Fibroblast of skin of back (primary cell): ENCODE data around the gene CROCC.

ENCODE experiments used
- DNase-seq: peaks from one replicate; pipeline ENCODE4 v3.0.0-alpha.2; 2013

The CROCC gene

DNA sequence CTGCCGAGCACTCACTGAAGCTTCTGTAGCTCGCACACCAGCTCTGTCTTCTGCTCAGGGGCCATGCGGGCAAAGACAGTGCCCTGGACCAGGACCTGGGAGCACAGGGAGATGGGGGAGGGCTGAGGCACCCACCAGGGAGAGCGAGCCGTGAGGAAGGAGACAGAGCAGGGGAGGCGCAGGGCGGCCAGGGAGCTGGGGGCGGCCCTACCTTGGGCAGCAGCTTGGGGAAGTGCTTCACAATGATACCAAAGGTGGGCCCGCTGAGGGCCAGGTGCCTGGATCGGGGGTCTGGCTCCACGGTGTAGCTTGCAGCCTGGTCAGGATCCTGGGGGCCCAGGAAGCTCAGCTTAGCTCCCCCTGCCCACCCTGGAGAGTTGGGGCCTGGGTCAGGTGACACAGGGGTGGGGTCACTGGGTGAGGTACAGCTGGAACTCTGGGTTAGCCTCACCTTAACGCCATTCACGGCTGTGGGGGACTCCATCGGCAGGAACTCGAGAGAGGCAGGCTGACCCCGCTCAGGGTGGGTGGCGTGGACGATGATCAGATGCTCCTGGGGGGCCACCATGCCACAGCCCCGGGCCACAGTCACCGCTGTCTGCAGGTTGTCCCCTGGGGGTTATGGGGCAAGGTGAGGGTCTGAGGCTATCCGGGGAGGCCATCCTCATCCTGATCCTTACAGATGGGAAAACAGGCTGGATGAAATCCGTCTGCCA, 68.1 kb downstream of the CROCC start:
- no peak for DNase-seq

DNA sequence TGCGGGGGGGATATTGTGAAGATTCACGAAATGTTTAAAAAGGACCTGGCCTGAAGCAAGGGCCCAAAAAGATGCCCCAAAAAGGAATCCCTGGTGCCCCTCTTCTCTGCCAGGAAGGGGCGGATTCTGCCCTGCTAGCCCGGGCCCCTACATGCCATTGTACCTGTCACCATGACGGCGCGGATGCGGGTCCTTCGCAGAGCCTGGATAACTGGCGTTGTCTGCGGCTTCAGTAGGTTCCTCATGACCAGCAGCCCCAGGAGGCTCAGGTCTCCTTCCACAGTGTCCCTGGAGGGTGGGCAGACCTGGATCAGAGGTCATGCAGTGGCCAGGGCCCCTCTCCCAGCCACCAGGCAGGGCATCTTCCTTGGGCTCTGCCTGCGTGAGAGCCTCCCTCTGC, 69.8 kb downstream of the CROCC start:
- DNase-seq: no peak

DNA sequence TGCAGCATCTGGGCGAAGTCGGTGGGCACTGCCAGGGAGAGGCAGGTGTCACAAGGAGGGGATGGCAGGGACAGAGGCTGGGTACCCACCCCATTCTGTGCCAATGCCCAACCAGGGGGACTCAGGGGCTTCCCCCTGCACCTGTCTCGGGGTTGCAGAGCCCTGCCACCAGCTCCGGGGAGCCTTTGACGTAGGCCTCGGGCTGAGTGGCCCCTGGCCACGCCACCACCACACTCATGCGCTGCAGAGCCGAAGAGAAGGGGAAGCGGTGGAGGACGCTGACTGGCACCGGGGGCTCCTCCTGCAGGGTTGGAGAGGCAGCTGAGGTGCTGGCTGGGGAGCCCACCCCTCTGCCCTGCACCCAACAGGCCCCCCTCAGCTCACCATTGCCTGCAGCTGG, 70.4 kb downstream of the CROCC start:
- DNase-seq: no peak

DNA sequence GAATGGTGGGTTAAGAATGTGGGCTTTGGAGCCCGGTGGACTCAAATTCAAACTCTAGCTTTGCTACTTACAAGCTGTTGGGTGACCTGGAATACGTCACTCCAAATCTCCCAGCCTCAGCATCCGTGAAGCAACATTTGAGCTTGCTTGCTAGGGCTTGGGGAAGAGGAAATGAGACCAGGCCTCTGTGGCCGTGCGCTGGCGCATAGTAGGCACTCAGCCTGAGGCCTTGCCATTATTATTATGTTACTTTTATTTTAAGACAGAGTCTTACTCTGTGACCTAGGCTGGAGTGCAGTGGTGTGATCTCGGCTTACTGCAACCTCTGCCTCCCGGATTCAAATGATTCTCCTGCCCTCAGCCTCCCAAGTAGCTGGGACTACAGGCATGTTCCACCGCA, 70.9 kb downstream of the CROCC start:
- DNase-seq: no peak

DNA sequence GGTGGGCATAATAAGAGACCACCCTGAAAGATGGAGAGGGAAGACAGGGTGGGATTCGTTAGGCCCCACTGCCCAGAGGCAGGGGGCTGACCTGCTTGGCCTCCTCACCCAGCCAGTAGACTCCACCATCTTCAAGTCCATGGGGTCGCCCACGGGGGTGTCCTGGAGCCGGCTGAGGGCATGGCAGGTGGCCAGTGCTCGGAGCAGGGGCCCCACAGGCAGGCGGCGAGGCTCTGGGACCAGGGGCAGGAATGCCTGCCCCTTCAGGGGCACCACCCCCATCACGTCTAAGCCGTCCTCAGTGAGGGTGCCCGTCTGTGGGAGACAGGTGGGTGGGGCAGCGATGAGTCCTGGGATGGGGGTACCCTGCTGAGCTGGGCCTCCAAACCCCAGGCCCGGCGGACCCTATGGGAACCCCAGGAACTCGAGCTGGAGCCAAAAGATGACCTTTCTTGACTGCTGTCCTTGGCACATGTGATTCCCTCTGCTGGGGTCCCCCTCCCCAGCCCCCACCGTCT, 71.8 kb downstream of the CROCC start:
- no peak for DNase-seq

DNA sequence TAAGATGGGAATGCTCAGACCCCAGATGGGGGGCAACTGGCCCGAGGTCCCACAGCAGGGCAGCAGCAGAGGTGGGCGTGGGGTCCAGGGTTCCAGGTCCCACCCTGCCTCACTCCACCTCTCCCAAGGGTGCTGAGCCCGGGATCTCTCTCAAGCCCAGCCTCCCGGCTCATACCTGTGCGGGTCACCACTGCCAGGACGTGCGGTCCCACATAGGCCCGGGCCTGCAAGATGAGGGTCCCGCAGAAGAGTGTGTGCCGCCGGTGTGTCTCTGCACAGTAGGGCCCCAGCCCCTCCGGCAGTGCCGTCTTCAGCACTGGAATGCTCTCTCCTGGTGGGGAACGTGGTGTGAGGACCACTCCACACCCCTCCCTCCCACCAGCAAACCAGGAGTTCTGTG, 75.1 kb downstream of the CROCC start:
- DNase-seq: no peak

GRCh38 chr1:16998589-16998988, 76.9 kb downstream of the CROCC start:
- DNase-seq: no peak

- no peak for DNase-seq
Measured at GRCh38 chr1:16999863-17000262, 78.1 kb downstream of the CROCC start.

DNA sequence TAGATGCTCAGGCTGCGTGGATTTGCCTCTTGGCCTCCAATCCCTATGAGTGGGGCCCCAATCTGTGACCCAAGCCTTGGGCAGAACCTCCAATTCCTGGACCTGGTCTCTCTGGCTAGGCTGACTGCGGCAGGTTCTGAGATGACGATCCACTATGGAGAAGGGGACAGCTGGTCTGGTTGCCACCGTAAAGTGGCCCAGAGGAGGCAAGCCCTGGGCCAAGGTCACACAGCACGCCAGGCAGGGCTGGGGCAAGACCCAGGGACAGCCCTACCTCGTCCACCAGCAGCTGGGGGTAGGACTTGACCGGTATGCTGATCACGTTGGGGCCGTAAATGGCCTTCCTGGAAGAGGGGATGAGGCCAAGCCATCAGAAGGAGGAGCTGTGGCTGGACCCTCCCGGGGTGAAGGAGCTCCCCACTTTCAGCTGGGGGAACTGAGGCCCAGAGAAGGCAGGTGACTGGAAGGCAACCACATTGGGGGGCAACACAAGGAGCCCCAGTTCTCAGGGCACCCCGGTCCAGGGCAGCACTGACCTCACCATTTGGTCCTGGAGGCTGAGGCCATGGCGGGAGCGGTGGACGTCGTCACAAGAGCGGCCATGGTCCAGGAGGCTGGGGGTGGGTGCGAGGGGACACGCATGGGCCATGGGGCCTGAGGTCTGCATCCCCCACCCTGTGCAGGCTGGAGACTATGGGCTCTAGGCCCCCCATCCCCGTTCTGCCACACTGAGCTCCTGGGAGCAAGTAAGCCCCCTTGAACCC, 80.2 kb downstream of the CROCC start:
- no peak for DNase-seq

GRCh38 chr1:17002524-17002902, 80.8 kb downstream of the CROCC start:
- DNase-seq: no peak

DNA sequence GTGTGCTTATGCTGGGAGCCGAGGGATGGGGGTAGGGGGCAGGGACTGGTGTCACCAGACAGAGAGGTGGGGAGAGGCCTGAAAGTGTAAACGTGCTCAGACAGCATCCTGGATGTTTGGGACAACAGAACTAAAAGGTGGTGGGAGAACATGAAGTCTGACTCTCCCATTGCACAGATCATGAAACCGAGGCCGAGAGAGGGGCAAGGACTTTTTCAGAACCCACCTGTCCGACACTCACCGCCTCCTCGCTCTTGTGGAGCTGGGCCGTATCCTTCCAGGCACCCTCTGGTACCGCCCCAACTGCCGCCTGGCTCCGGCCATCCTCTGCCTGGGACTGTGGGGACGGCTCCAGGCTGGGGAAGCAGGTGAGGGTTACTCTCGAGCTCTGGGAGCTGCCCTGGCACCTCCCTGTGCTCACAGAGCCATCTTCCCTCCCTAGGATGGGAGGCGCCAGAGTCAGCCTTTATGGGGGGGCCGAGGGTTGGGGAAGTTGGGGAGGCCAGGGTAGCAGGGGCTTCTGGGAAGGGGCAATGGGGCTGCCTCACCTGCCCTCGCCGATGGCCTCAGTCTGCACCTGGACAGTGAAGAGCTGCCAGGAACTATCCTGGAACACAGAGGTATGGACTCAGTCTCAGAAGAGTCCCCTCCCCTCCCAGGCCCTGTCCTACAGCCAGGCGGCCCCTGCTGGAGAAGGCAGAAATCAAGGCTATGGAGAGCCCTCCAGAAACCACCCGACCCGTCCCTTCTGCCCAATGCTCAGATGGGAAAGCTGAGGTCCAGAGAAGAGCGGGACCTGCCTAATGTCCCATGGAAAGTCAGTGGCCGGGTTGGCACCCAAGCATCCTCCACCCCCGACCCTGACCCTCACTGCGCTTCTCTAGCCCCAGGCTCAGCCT, 83.0 kb downstream of the CROCC start:
- DNase-seq: no peak

- no peak for DNase-seq
Measured at GRCh38 chr1:17005365-17005740, 83.6 kb downstream of the CROCC start.

GRCh38 chr1:17007121-17007520, 85.4 kb downstream of the CROCC start:
- no peak for DNase-seq

GRCh38 chr1:17008208-17008855, 86.6 kb downstream of the CROCC start:
- DNase-seq: no peak

GRCh38 chr1:17009706-17010105, 88.0 kb downstream of the CROCC start:
- DNase-seq: no peak

DNA sequence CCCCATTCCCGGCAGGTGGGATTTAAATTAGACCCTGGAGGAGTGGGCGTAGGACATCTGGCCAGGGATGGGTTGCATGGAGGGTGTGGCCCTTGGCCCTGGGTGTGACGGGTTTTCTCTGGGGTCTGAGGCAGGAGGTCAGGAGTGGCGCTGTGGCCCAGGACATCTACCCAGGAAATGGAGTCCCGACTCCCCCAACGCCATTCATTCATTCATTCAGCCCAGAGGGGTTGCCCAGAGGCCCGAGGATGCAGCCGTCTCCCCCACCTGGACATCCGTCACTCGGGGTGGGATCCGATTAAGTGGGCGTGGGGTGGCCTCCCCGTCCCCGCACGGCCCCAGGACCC, 89.3 kb downstream of the CROCC start:
- DNase-seq: no peak

DNA sequence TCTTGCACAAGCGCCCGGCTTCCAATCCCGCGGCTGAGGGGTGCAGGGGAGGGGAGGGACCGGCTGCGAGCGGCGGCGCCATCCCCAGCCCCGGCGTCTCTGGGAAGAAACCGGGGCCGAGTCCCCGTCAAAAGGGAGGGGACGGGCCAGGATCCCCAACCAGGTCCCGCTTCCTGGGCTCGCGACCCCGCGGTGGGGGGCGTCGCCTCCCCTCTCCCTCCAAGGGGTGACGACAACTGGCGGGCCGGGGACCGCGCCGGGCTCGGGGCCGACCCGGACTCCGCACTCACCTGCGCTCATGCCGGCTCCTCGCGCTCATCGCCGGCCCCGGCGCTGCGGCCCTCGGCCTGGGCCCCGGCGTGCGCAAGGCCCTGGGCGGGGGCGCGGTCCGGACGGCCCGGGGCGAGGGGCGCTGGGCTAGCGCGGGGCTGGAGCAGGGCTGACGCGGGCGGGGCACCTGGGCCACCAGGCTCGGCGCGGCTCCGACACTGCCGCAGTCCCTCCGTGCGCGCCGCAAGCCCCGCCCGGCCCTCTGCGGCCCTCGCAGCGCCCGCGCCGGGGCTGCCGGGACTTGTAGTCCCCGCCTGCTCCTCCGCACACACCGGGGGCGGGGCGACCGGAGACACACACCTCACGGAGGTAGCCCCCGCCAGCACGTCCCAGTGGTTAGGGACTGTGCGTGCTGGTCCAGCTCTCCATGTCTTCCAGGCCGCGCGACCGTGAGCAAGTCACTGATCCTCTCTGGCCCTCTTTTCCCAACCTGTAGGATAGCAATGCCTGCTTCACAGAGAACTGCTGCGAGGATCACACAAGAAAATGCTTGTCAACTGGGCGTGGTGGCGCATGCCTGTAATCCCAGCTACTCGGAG, 89.9 kb downstream of the CROCC start, which contains the start of gene ATP13A2:
Gene ATP13A2, minus strand, starts transcription at position 490 of the 869 bp plus-strand sequence. Its CDS starts 190 bp downstream, at position 300.
- DNase-seq: peak; percentile 74

GRCh38 chr1:17012775-17013490, 91.2 kb downstream of the CROCC start:
- DNase-seq: peak; percentile 52

DNA sequence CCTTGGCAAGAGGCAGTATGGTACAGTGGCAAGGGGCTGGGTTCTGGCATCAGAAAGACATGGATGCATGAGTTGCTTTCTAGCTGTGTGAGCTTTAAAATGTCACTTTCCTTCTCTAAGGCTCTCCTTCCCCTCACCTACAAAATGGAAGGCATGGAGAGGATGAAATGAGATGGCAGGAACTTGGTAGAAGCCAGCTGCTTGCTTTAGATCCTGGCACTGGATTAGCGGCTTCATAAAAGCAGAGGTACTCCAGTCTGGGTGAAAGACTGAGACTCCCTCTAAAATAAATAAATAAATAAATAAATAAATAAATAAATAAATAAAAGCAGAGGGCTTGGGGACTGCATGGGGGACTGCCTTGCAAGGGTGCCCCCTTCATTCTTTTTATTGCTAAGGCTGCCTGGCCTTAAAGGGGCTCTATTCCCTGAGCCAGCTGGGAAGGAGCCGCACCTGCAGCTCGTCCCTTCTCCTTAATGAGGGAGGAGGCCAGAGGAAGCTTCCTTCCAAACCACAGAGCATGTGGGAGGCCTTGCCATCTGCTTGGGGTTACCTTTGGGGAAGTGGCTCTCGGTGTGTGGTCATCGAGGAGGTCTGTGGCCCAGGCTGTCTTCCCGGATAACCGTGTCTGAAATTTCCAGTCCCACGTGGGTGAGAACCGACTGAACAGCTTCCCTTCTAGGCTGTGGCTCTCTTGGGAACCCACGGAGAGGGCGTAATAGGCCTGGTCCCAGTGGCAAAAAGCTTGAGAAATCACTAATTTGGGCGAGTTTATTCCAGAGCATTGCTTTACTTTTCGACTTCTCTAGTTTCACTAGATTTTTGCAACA, 92.0 kb downstream of the CROCC start:
- no peak for DNase-seq
